Measurements from ENCODE around the gene RANGRF. TPM values are rescaled to one million over a fixed set of nuclear protein-coding genes. Genes with fewer than 3 reads are reported as not detected.
"Not testable (repeated sequence)": the region's sequence is repeated elsewhere in the genome, so short reads cannot be mapped to it uniquely, and the experiment has no call there.

Gene RANGRF
- total RNA-seq, 4 donors from 2014 or later, result 26.5 to 43.6 (median 34.4) TPM

DNA sequence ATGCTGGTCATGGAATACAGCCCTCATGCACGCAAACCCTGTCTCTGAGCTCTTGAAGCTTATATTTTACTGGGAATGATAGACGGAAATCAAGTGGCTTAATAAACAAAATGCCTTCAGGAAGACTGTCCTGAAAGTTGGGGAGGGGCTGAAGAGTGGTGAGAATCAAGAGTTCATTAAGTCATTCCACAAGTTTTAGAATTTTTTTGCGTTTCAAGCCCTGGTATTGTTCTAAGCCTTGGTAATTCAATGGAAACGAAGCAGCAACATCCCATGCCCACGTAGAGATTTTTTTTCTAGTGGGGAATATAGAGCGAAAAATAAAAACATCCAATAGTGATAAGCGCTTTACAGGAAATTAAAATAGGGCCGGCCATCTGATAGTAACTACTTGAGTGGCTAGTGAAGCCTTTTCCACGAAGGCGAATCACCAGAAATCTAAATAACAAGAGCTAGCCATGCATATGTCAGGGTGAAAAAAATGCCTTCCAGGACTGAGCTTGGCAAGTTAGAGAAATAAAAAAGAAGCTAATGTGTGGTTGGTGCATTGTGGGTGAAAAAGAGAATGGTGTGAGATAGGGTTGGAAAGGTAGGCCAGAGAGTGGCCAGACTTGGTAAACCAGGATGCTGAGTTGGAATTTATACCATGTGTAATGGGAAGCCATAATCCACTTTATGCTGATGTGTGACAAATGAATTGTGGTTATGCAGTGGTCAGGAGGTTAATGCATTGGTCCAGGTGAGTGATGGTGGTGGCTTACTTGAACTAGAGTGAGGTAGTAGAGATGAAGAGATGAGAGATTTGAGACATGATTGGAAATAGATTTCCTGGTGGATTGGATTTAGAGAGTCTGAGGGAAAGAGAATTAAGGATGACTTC, 38.6 kb upstream of the RANGRF start:
- peaks cover 13 to 33% (median 26%) of the 10 kb centered on the region in 4 donors for H3K4me1 ChIP-seq
- no peaks in the 10 kb centered on the region for H3K27me3 ChIP-seq
- TF ChIP-seq, protein P1, sequence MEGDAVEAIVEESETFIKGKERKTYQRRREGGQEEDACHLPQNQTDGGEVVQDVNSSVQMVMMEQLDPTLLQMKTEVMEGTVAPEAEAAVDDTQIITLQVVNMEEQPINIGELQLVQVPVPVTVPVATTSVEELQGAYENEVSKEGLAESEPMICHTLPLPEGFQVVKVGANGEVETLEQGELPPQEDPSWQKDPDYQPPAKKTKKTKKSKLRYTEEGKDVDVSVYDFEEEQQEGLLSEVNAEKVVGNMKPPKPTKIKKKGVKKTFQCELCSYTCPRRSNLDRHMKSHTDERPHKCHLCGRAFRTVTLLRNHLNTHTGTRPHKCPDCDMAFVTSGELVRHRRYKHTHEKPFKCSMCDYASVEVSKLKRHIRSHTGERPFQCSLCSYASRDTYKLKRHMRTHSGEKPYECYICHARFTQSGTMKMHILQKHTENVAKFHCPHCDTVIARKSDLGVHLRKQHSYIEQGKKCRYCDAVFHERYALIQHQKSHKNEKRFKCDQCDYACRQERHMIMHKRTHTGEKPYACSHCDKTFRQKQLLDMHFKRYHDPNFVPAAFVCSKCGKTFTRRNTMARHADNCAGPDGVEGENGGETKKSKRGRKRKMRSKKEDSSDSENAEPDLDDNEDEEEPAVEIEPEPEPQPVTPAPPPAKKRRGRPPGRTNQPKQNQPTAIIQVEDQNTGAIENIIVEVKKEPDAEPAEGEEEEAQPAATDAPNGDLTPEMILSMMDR (IDR thresholded peaks at IDR 0.05), result no peak
- TF ChIP-seq EP300 (IDR thresholded peaks at IDR 0.05) (no peak), POLR2AphosphoS5 (IDR thresholded peaks at IDR 0.05) (no peak), POLR2A (IDR thresholded peaks at IDR 0.05; ENCODE audit: low read depth) (no peak)
- peaks cover 5 to 22% (median 13%) of the 10 kb centered on the region in 4 donors for H3K36me3 ChIP-seq
- intact Hi-C loops (cut with DNase I), result loop anchor here (5.0 kb wide), 1 partner anchor 37 kb away; the partner anchor contains the start of gene RANGRF
- H3K27ac ChIP-seq (replicated peaks in 1 of 4), result peak overlapping the region; percentile 97 to 99 (median 98)
- peak overlapping the region; percentile 70 to 89 (median 72) for H3K4me3 ChIP-seq
- DNase-seq (ENCODE audit: extremely low spot score), result no peak
- WGBS, result 14% methylated on average over 10 of the region's 10 CpGs
- no peaks in the 10 kb centered on the region for H3K9me3 ChIP-seq

DNA sequence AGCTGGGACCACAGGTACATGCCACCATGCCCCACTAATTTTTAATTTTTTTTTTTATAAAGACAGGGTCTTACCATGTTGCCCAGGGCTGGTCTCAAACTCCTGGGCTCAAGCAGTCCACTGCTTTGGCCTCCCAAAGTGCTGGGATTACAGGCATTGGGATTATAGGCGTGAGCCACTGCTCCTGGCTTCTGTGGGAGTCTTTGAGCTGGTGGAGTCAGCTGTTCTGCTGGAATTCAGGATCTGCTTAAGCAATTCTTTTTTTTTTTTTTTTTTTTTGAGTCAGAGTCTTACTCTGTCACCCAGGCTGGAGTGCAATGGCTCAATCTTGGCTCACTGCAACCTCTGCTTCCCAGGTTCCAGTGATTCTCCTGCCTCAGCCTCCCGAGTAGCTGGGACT, 37.1 kb upstream of the RANGRF start:
- intact Hi-C loops (cut with DNase I); DNase-seq (ENCODE audit: extremely low spot score); H3K27ac ChIP-seq (replicated peaks in 1 of 4); H3K4me3 ChIP-seq; H3K9me3 ChIP-seq; H3K27me3 ChIP-seq: not testable (repeated sequence)
- H3K4me1 ChIP-seq, result peaks cover 11 to 28% (median 23%) of the 10 kb centered on the region in 4 donors
- 60% methylated on average over 2 of the region's 2 CpGs for WGBS
- peaks cover 4 to 29% (median 27%) of the 10 kb centered on the region in 4 donors for H3K36me3 ChIP-seq

DNA sequence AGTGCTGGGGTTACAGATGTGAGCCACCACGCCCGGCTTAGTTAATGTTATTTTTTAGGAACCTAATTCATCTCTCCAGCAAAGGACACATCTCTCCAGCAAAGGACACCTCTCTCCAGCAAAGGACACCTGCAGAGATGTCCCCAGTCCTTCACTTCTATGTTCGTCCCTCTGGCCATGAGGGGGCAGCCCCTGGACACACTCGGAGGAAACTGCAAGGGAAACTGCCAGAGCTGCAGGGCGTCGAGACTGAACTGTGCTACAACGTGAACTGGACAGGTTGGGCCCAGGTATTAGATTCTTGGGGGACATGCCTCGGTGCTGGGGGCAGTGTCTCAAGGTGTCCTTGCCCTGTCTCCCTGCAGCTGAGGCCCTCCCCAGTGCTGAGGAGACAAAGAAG, 34.7 kb upstream of the RANGRF start:
- H3K27ac ChIP-seq (replicated peaks in 1 of 4), result no peak overlapping the region
- no peaks in the 10 kb centered on the region for H3K9me3 ChIP-seq
- intact Hi-C loops (cut with DNase I), result no loop called here
- TF ChIP-seq EP300 (IDR thresholded peaks at IDR 0.05), result no peak
- no peak for TF ChIP-seq POLR2AphosphoS5 (IDR thresholded peaks at IDR 0.05)
- TF ChIP-seq, protein P1 (IDR thresholded peaks at IDR 0.05), result no peak
- no peak for TF ChIP-seq POLR2A (IDR thresholded peaks at IDR 0.05; ENCODE audit: low read depth)
- H3K4me1 ChIP-seq, result peaks cover 8 to 10% (median 9%) of the 10 kb centered on the region in 4 donors
- 75% methylated on average over 7 of the region's 8 CpGs for WGBS
- no peak for DNase-seq (ENCODE audit: extremely low spot score)
- no peak overlapping the region for H3K4me3 ChIP-seq
- H3K27me3 ChIP-seq, result no peaks in the 10 kb centered on the region
- H3K36me3 ChIP-seq, result peaks cover 16 to 51% (median 48%) of the 10 kb centered on the region in 4 donors

GRCh38 chr17:8254881-8255280, 33.6 kb upstream of the RANGRF start:
- WGBS, result 94% methylated on average over 11 of the region's 11 CpGs
- Histone ChIP-seq H3K27ac (replicated peaks in 1 of 4) (no peak overlapping the region), H3K4me3 (no peak overlapping the region), H3K9me3 (no peaks in the 10 kb centered on the region), H3K4me1 (peaks cover 2 to 4% (median 2%) of the 10 kb centered on the region in 4 donors), H3K27me3 (no peaks in the 10 kb centered on the region), H3K36me3 (peaks cover 16 to 61% (median 56%) of the 10 kb centered on the region in 4 donors)
- intact Hi-C loops (cut with DNase I), result no loop called here
- TF ChIP-seq POLR2AphosphoS5 (IDR thresholded peaks at IDR 0.05) (no peak), POLR2A (IDR thresholded peaks at IDR 0.05; ENCODE audit: low read depth) (no peak), EP300 (IDR thresholded peaks at IDR 0.05) (no peak)
- TF ChIP-seq, protein P1 (IDR thresholded peaks at IDR 0.05), result no peak
- no peak for DNase-seq (ENCODE audit: extremely low spot score)

GRCh38 chr17:8255499-8255898, 33.0 kb upstream of the RANGRF start:
- no peak overlapping the region for H3K4me3 ChIP-seq
- H3K36me3 ChIP-seq, result peaks cover 17 to 68% (median 61%) of the 10 kb centered on the region in 4 donors
- 88% methylated on average over 9 of the region's 9 CpGs for WGBS
- DNase-seq (ENCODE audit: extremely low spot score), result no peak
- intact Hi-C loops (cut with DNase I), result no loop called here
- H3K9me3 ChIP-seq, result no peaks in the 10 kb centered on the region
- H3K27ac ChIP-seq (replicated peaks in 1 of 4), result no peak overlapping the region
- no peaks in the 10 kb centered on the region for H3K4me1 ChIP-seq
- TF ChIP-seq, protein P1 (IDR thresholded peaks at IDR 0.05), result no peak
- no peak for TF ChIP-seq POLR2A (IDR thresholded peaks at IDR 0.05; ENCODE audit: low read depth)
- no peak for TF ChIP-seq EP300 (IDR thresholded peaks at IDR 0.05)
- no peak for TF ChIP-seq POLR2AphosphoS5 (IDR thresholded peaks at IDR 0.05)
- no peaks in the 10 kb centered on the region for H3K27me3 ChIP-seq
